Neuronal stem cell (in vitro differentiated cells): ENCODE measurements around the gene FAM209B.

Source experiments
- DNase-seq: peaks from one replicate; pipeline ENCODE4 v3.0.0-alpha.2; 2013; ENCODE audit warnings: low spot score
- H2AFZ ChIP-seq: one replicate; pipeline ENCODE4 v1.6.1; 2013; ENCODE audit warnings: mild to moderate bottlenecking, low read length, inconsistent platforms
- H2AK5ac ChIP-seq: 2 replicates; pipeline ENCODE4 v1.6.1; 2013; ENCODE audit warnings: low read depth, mild to moderate bottlenecking, inconsistent platforms, low read length, moderate library complexity, mixed read lengths
- H2BK120ac ChIP-seq: 2 replicates; pipeline ENCODE4 v1.6.1; 2013; ENCODE audit warnings: low read depth, mild to moderate bottlenecking, inconsistent platforms, low read length, moderate library complexity, mixed read lengths
- H2BK12ac ChIP-seq: one replicate; pipeline ENCODE4 v1.6.1; 2013; ENCODE audit warnings: low read length, inconsistent platforms
- H2BK15ac ChIP-seq: 2 replicates; pipeline ENCODE4 v1.6.1; 2013; ENCODE audit warnings: mild to moderate bottlenecking, low read length, inconsistent platforms, mixed read lengths
- H2BK5ac ChIP-seq: one replicate; pipeline ENCODE4 v1.6.1; 2013; ENCODE audit warnings: inconsistent platforms, mild to moderate bottlenecking, low read length, moderate library complexity
- H3K14ac ChIP-seq: one replicate; pipeline ENCODE4 v1.6.1; 2013; ENCODE audit warnings: low read length, inconsistent platforms
- H3K18ac ChIP-seq: 2 replicates; pipeline ENCODE4 v1.6.1; 2013; ENCODE audit warnings: low read length, inconsistent platforms
- H3K23ac ChIP-seq: 2 replicates; pipeline ENCODE4 v1.6.1; 2013; ENCODE audit warnings: low read depth, mild to moderate bottlenecking, mixed read lengths, low read length, inconsistent platforms; ENCODE audit not compliant: poor library complexity
- H3K27ac ChIP-seq: replicated peaks from 3 replicates; pipeline ENCODE4 v1.5.1; 2013; ENCODE audit warnings: low read length, inconsistent platforms
- H3K27me3 ChIP-seq, 3 experiments: 2 replicates each; pipeline ENCODE4 v1.6.1; 2013; ENCODE audit warnings: low read length in 3 of 3, mild to moderate bottlenecking in 2 of 3, inconsistent platforms in 1 of 3, low read depth in 1 of 3, mixed read lengths in 1 of 3, moderate library complexity in 1 of 3; ENCODE audit not compliant: control insufficient read depth in 3 of 3, insufficient read depth in 3 of 3
- H3K36me3 ChIP-seq, 2 donors: replicated peaks in 1 of 2; 2 replicates each; pipeline ENCODE4 v1.6.1; 2013; ENCODE audit warnings: low read length in 2 of 2; ENCODE audit not compliant: control insufficient read depth in 2 of 2, insufficient read depth in 2 of 2
- H3K4ac ChIP-seq: 2 replicates; pipeline ENCODE4 v1.6.1; 2013; ENCODE audit warnings: inconsistent platforms, mild to moderate bottlenecking, low read length, moderate library complexity
- H3K4me1 ChIP-seq, 2 donors: 1 replicate in 1 of 2; 2 replicates in 1 of 2; pipeline ENCODE4 v1.6.1; 2013; ENCODE audit warnings: low read length in 2 of 2, low read depth in 1 of 2; ENCODE audit not compliant: control insufficient read depth in 2 of 2, insufficient read depth in 1 of 2
- H3K4me2 ChIP-seq: one replicate; pipeline ENCODE4 v1.6.1; 2013; ENCODE audit warnings: mild to moderate bottlenecking, low read length, inconsistent platforms; ENCODE audit not compliant: insufficient read depth, poor library complexity, severe bottlenecking
- H3K4me3 ChIP-seq, 2 donors: 2 replicates each; pipeline ENCODE4 v1.5.1; 2013; ENCODE audit warnings: low read length in 2 of 2, mild to moderate bottlenecking in 2 of 2, inconsistent platforms in 1 of 2, moderate library complexity in 1 of 2
- H3K79me1 ChIP-seq: one replicate; pipeline ENCODE4 v1.6.1; 2013; ENCODE audit warnings: low read depth, mild to moderate bottlenecking, inconsistent platforms, low read length, moderate library complexity
- H3K9ac ChIP-seq: one replicate; pipeline ENCODE4 v1.6.1; 2013; ENCODE audit warnings: mild to moderate bottlenecking, low read depth, low read length, inconsistent platforms; ENCODE audit not compliant: poor library complexity
- H3K9me3 ChIP-seq, 2 donors: replicated peaks in 1 of 2; 2 replicates each; pipeline versions ENCODE3 to v1.6.1; 2013; ENCODE audit warnings: low read length in 2 of 2, mild to moderate bottlenecking in 2 of 2, inconsistent platforms in 1 of 2, low read depth in 1 of 2, mixed read lengths in 1 of 2, moderate library complexity in 1 of 2; ENCODE audit not compliant: control insufficient read depth in 2 of 2, insufficient read depth in 1 of 2
- H4K8ac ChIP-seq: one replicate; pipeline ENCODE4 v1.6.1; 2013; ENCODE audit warnings: low read depth, mild to moderate bottlenecking, inconsistent platforms, low read length, moderate library complexity
- H4K91ac ChIP-seq: one replicate; pipeline ENCODE4 v1.6.1; 2013; ENCODE audit warnings: low read length, low read depth, mild to moderate bottlenecking, inconsistent platforms; ENCODE audit not compliant: poor library complexity
- WGBS, 2 donors: extraction: QIAGEN DNeasy Blood & Tissue Kit; methylation state at CpG; one replicate each; pipeline ENCODE4 v1.1.7; 2013; ENCODE audit warnings: missing lambda C conversion rate in 2 of 2, mixed read lengths in 1 of 2; ENCODE audit not compliant: insufficient read length in 2 of 2, insufficient replicate concordance in 1 of 2; ENCODE audit errors: extremely low coverage in 2 of 2; 5-methylcytosine and 5-hydroxymethylcytosine counted together

FAM209B gene

GRCh38 chr20:56551571-56551970 is 18.5 kb downstream of the FAM209B start:
- no peak overlapping the region for H2AK5ac ChIP-seq
- no peak overlapping the region for H3K4ac ChIP-seq
- no peaks in the 10 kb centered on the region for H3K9me3 ChIP-seq
- no peak overlapping the region for H2BK15ac ChIP-seq
- H3K9ac ChIP-seq: no peak overlapping the region
- H3K4me2 ChIP-seq: no peak overlapping the region
- no CpG with 5 or more reads among the region's 8 CpGs for WGBS, 2 donors
- no peak overlapping the region for H2BK5ac ChIP-seq
- no peak overlapping the region for H3K18ac ChIP-seq
- H4K91ac ChIP-seq: no peak overlapping the region
- H3K36me3 ChIP-seq: no peaks in the 10 kb centered on the region
- DNase-seq: no peak
- no peak overlapping the region for H3K4me3 ChIP-seq
- H3K14ac ChIP-seq: no peak overlapping the region
- H2BK12ac ChIP-seq: no peak overlapping the region
- no peak overlapping the region for H2BK120ac ChIP-seq
- peaks cover 1% of the 10 kb centered on the region for H3K79me1 ChIP-seq
- peaks cover 0 to 5% (median 0%) of the 10 kb centered on the region in 3 experiments for H3K27me3 ChIP-seq
- no peak overlapping the region for H3K27ac ChIP-seq
- H3K23ac ChIP-seq: no peak overlapping the region
- H4K8ac ChIP-seq: no peak overlapping the region
- no peak overlapping the region for H2AFZ ChIP-seq
- H3K4me1 ChIP-seq: no peaks in the 10 kb centered on the region

- WGBS, 2 donors: no CpG with 5 or more reads among the region's 8 CpGs
- no peak overlapping the region for H3K23ac ChIP-seq
These were observed 20.0 kb downstream of the FAM209B start for GRCh38 chr20:56552911-56553629.

GRCh38 chr20:56554869-56555268 is 21.8 kb downstream of the FAM209B start:
- peaks cover 0 to 7% (median 0%) of the 10 kb centered on the region in 3 experiments for H3K27me3 ChIP-seq
- H2AK5ac ChIP-seq: no peak overlapping the region
- no peaks in the 10 kb centered on the region for H3K79me1 ChIP-seq
- H2BK15ac ChIP-seq: no peak overlapping the region
- no peak overlapping the region for H3K14ac ChIP-seq
- H2BK12ac ChIP-seq: no peak overlapping the region
- H3K9me3 ChIP-seq: no peaks in the 10 kb centered on the region
- no peak overlapping the region for H2AFZ ChIP-seq
- no CpG with 5 or more reads among the region's 4 CpGs for WGBS, 2 donors
- H4K8ac ChIP-seq: no peak overlapping the region
- no peak for DNase-seq
- no peaks in the 10 kb centered on the region for H3K36me3 ChIP-seq
- no peak overlapping the region for H2BK120ac ChIP-seq
- no peak overlapping the region for H3K4me2 ChIP-seq
- no peak overlapping the region for H3K27ac ChIP-seq
- H4K91ac ChIP-seq: no peak overlapping the region
- H3K23ac ChIP-seq: no peak overlapping the region
- H3K4ac ChIP-seq: no peak overlapping the region
- H3K4me3 ChIP-seq: no peak overlapping the region
- no peak overlapping the region for H2BK5ac ChIP-seq
- H3K4me1 ChIP-seq: no peaks in the 10 kb centered on the region
- no peak overlapping the region for H3K9ac ChIP-seq
- H3K18ac ChIP-seq: no peak overlapping the region

More at GRCh38 chr20:56552911-56553629, 20.0 kb downstream of the FAM209B start:
- H3K27ac ChIP-seq: no peak overlapping the region
- H3K14ac ChIP-seq: no peak overlapping the region
- no peak overlapping the region for H2BK120ac ChIP-seq
- H3K27me3 ChIP-seq: peaks cover 0 to 6% (median 0%) of the 10 kb centered on the region in 3 experiments
- no peak for DNase-seq
- no peak overlapping the region for H2AK5ac ChIP-seq
- no peak overlapping the region for H3K4me2 ChIP-seq
- H4K8ac ChIP-seq: no peak overlapping the region
- H2BK15ac ChIP-seq: no peak overlapping the region
- no peak overlapping the region for H2BK5ac ChIP-seq
- H3K4me3 ChIP-seq: no peak overlapping the region
- H3K4me1 ChIP-seq: no peaks in the 10 kb centered on the region
- no peak overlapping the region for H3K4ac ChIP-seq
- no peak overlapping the region for H3K18ac ChIP-seq
- H3K9me3 ChIP-seq: no peaks in the 10 kb centered on the region
- H3K36me3 ChIP-seq: no peaks in the 10 kb centered on the region
- H4K91ac ChIP-seq: no peak overlapping the region
- H3K79me1 ChIP-seq: no peaks in the 10 kb centered on the region
- H3K9ac ChIP-seq: no peak overlapping the region
- H2BK12ac ChIP-seq: no peak overlapping the region
- no peak overlapping the region for H2AFZ ChIP-seq

GRCh38 chr20:56558968-56559367 is 25.9 kb downstream of the FAM209B start:
- Histone ChIP-seq H3K23ac (no peak overlapping the region), H3K9ac (no peak overlapping the region), H2AK5ac (no peak overlapping the region), H2BK120ac (no peak overlapping the region), H3K4me3 (no peak overlapping the region), H4K91ac (no peak overlapping the region), H3K79me1 (no peaks in the 10 kb centered on the region), H3K27ac (no peak overlapping the region), H3K4ac (no peak overlapping the region), H3K36me3 (no peaks in the 10 kb centered on the region), H2BK5ac (no peak overlapping the region), H3K9me3 (no peaks in the 10 kb centered on the region), H2AFZ (no peak overlapping the region), H3K14ac (no peak overlapping the region), H3K18ac (no peak overlapping the region), H3K4me1 (no peaks in the 10 kb centered on the region), H3K27me3 (peaks cover 0 to 5% (median 0%) of the 10 kb centered on the region in 3 experiments), H4K8ac (no peak overlapping the region), H2BK15ac (no peak overlapping the region), H2BK12ac (no peak overlapping the region), H3K4me2 (no peak overlapping the region)
- DNase-seq: no peak
- WGBS, 2 donors: no CpG with 5 or more reads among the region's 6 CpGs
